ENCODE data around the gene ZWILCH.

GRCh38 chr15:66474963-66475362 is 30.2 kb upstream of the ZWILCH start:
- no peak for TF ChIP-seq CTCF (IDR thresholded peaks at IDR 0.05)
- TF ChIP-seq POLR2A (IDR thresholded peaks at IDR 0.05): no peak
